ENCODE data around the gene NXPH3. TPM values are rescaled to one million over a fixed set of nuclear protein-coding genes. Genes with fewer than 3 reads are reported as not detected.

Gene NXPH3
- total and polyA plus RNA-seq, 2 donors (not counting 1 experiment from before 2014, with no cell fraction given) = not detected

GRCh38 chr17:49555495-49556222, 20.0 kb upstream of the NXPH3 start:
- CTCF ChIA-PET = interaction anchor here (0.8 to 5.6 kb wide), 31 partner anchors 10 to 442 kb away, joined by 3 to 152 read pairs (median 6); partner anchors contain the start of genes NGFR and PHB1
- Mint-ChIP-seq H3K4me3 (no peak overlapping the region), H3K4me1 (peaks cover 1% of the 10 kb centered on the region), H3K27me3 (peaks cover 5% of the 10 kb centered on the region), H3K9me3 (ENCODE audit: insufficient read depth) (no peaks in the 10 kb centered on the region), H3K27ac (no peak overlapping the region)
- H3K79me2 ChIP-seq (ENCODE audit: control insufficient read depth, insufficient read depth, low read length) = no peaks in the 10 kb centered on the region
- POLR2A ChIA-PET = no interaction called here
- ATAC-seq (ENCODE audit: low read depth) = no peak
- H3K4me1 ChIP-seq (ENCODE audit: control insufficient read depth in 2 of 2, insufficient read depth in 2 of 2, low read length in 2 of 2) = peaks cover 0 to 6% of the 10 kb centered on the region in 2 donors
- H3K27me3 ChIP-seq (replicated peaks in 1 of 4; ENCODE audit: control extremely low read depth in 1 of 4, control insufficient read depth in 3 of 4, insufficient read depth in 4 of 4, low read length in 3 of 4) = peaks cover 0 to 7% (median 0%) of the 10 kb centered on the region in 4 experiments
- H4K20me1 ChIP-seq (ENCODE audit: control insufficient read depth, insufficient read depth, low read length, poor library complexity, severe bottlenecking) = no peaks in the 10 kb centered on the region
- H3K9ac ChIP-seq (ENCODE audit: low read length) = no peak overlapping the region
- H2AFZ ChIP-seq (ENCODE audit: insufficient read depth, low read depth, low read length, poor library complexity, severe bottlenecking) = peak overlapping the region; percentile 35
- intact Hi-C loops (cut with micrococcal nuclease) = loop anchor here (1.0 to 2.0 kb wide), 4 partner anchors 59 to 241 kb away; no protein-coding TSS in a partner anchor
- no peaks in the 10 kb centered on the region for H3K36me3 ChIP-seq (replicated peaks in 1 of 2; ENCODE audit: control extremely low read depth in 1 of 2, control insufficient read depth in 1 of 2, extremely low read depth in 1 of 2, insufficient read depth in 2 of 2, low read length in 1 of 2)
- TF ChIP-seq CTCF (IDR thresholded peaks at IDR 0.05) (no peak), EZH2 (IDR thresholded peaks at IDR 0.05; ENCODE audit: borderline replicate concordance, insufficient read depth, low read depth, low read length, poor library complexity, severe bottlenecking) (no peak)
- H3K9me3 ChIP-seq (ENCODE audit: control extremely low read depth in 1 of 3, control insufficient read depth in 2 of 3, insufficient read depth in 1 of 3, low read length in 2 of 3) = peaks cover 0 to 3% (median 0%) of the 10 kb centered on the region in 3 donors
- DNase-seq = no peak
- 87% methylated on average over 15 of the region's 19 CpGs for WGBS (ENCODE audit: insufficient coverage)
- no peak overlapping the region for H3K27ac ChIP-seq (ENCODE audit: low read length in 2 of 2)
- peak overlapping the region; percentile 53 for H3K4me2 ChIP-seq (replicated peaks; ENCODE audit: low read depth, low read length, poor library complexity, severe bottlenecking)
- no peak overlapping the region for H3K4me3 ChIP-seq (ENCODE audit: control extremely low read depth in 1 of 5, extremely low read depth in 1 of 5, insufficient read depth in 1 of 5, low read depth in 2 of 5, low read length in 4 of 5)

Measured in B cell (primary cell).